Measurements from ENCODE around the gene MINK1. TPM values are rescaled to one million over a fixed set of nuclear protein-coding genes. Genes with fewer than 3 reads are reported as not detected.
"Not testable (repeated sequence)": the region's sequence is repeated elsewhere in the genome, so short reads cannot be mapped to it uniquely, and the experiment has no call there.

MINK1 gene
- total RNA-seq, 2 donors from 2014 or later = 68.6 to 127 TPM

GRCh38 chr17:4901108-4901647 lies 68.0 kb downstream of the MINK1 start:
- Mint-ChIP-seq H3K27ac (no peak overlapping the region), H3K36me3 (ENCODE audit: low read depth) (peaks cover 11% of the 10 kb centered on the region), H3K4me1 (peaks cover 20% of the 10 kb centered on the region), H3K4me3 (peak overlapping the region; percentile 93), H3K27me3 (no peaks in the 10 kb centered on the region), H3K9me3 (no peaks in the 10 kb centered on the region)
- no peak for ATAC-seq (replicated peaks)

GRCh38 chr17:4901648-4902344 lies 68.7 kb downstream of the MINK1 start:
- H3K27me3 Mint-ChIP-seq = no peaks in the 10 kb centered on the region
- H3K36me3 Mint-ChIP-seq (ENCODE audit: low read depth) = peaks cover 9% of the 10 kb centered on the region
- peak overlapping the region; percentile 66 for H3K4me3 Mint-ChIP-seq
- H3K9me3 Mint-ChIP-seq = no peaks in the 10 kb centered on the region
- no peak overlapping the region for H3K27ac Mint-ChIP-seq
- no peak for ATAC-seq (replicated peaks)
- H3K4me1 Mint-ChIP-seq = peaks cover 20% of the 10 kb centered on the region

GRCh38 chr17:4902540-4902939 lies 69.4 kb downstream of the MINK1 start:
- Mint-ChIP-seq H3K4me3 (peak overlapping the region; percentile 66), H3K27ac (peak overlapping the region; percentile 62), H3K36me3 (ENCODE audit: low read depth) (peaks cover 9% of the 10 kb centered on the region), H3K4me1 (peaks cover 20% of the 10 kb centered on the region), H3K9me3 (no peaks in the 10 kb centered on the region), H3K27me3 (no peaks in the 10 kb centered on the region)
- no peak for ATAC-seq (replicated peaks)

GRCh38 chr17:4903051-4903818 lies 70.1 kb downstream of the MINK1 start, which contains the start of gene CHRNE:
Gene CHRNE (minus strand): TSS chr17:4903098. CDS start chr17:4903063, 35 bp downstream.
- H3K4me3 Mint-ChIP-seq = peak within 1 kb of the TSS; percentile 66
- H3K27me3 Mint-ChIP-seq = no peaks in the 10 kb centered on the region
- peaks cover 18% of the 10 kb centered on the region for H3K4me1 Mint-ChIP-seq
- peak; percentile 77 for ATAC-seq (replicated peaks)
- peak within 1 kb of the TSS; percentile 62 for H3K27ac Mint-ChIP-seq
- H3K9me3 Mint-ChIP-seq = no peaks in the 10 kb centered on the region
- H3K36me3 Mint-ChIP-seq (ENCODE audit: low read depth) = peaks cover 9% of the 10 kb centered on the region

GRCh38 chr17:4906642-4907041 lies 73.5 kb downstream of the MINK1 start:
- not testable (repeated sequence) for H3K27me3 Mint-ChIP-seq; ATAC-seq (replicated peaks); H3K4me3 Mint-ChIP-seq; H3K9me3 Mint-ChIP-seq; H3K36me3 Mint-ChIP-seq (ENCODE audit: low read depth); H3K27ac Mint-ChIP-seq
- peaks cover 14% of the 10 kb centered on the region for H3K4me1 Mint-ChIP-seq

GRCh38 chr17:4908301-4908700 lies 75.2 kb downstream of the MINK1 start:
- Mint-ChIP-seq H3K27ac (no peak overlapping the region), H3K9me3 (no peaks in the 10 kb centered on the region), H3K27me3 (no peaks in the 10 kb centered on the region), H3K4me1 (peaks cover 6% of the 10 kb centered on the region), H3K4me3 (no peak overlapping the region), H3K36me3 (ENCODE audit: low read depth) (no peaks in the 10 kb centered on the region)
- no peak for ATAC-seq (replicated peaks)

- Mint-ChIP-seq H3K27me3 (no peaks in the 10 kb centered on the region), H3K4me3 (no peak overlapping the region), H3K9me3 (no peaks in the 10 kb centered on the region), H3K36me3 (ENCODE audit: low read depth) (no peaks in the 10 kb centered on the region), H3K27ac (no peak overlapping the region), H3K4me1 (no peaks in the 10 kb centered on the region)
- ATAC-seq (replicated peaks) = peak; percentile 98
Observed at GRCh38 chr17:4908711-4909496, 75.8 kb downstream of the MINK1 start.

- Mint-ChIP-seq H3K27me3 (no peaks in the 10 kb centered on the region), H3K4me1 (no peaks in the 10 kb centered on the region), H3K36me3 (ENCODE audit: low read depth) (no peaks in the 10 kb centered on the region), H3K27ac (no peak overlapping the region), H3K9me3 (no peaks in the 10 kb centered on the region), H3K4me3 (no peak overlapping the region)
- no peak for ATAC-seq (replicated peaks)
Observed at GRCh38 chr17:4913994-4914393, 80.9 kb downstream of the MINK1 start.

- H3K27ac Mint-ChIP-seq; H3K36me3 Mint-ChIP-seq (ENCODE audit: low read depth); H3K27me3 Mint-ChIP-seq; H3K4me3 Mint-ChIP-seq; ATAC-seq (replicated peaks); H3K9me3 Mint-ChIP-seq; H3K4me1 Mint-ChIP-seq: not testable (repeated sequence)
Observed at GRCh38 chr17:4914551-4914950, 81.4 kb downstream of the MINK1 start.

- H3K9me3 Mint-ChIP-seq = no peaks in the 10 kb centered on the region
- ATAC-seq (replicated peaks) = no peak
- H3K27me3 Mint-ChIP-seq = no peaks in the 10 kb centered on the region
- no peak overlapping the region for H3K27ac Mint-ChIP-seq
- no peaks in the 10 kb centered on the region for H3K36me3 Mint-ChIP-seq (ENCODE audit: low read depth)
- H3K4me3 Mint-ChIP-seq = no peak overlapping the region
- H3K4me1 Mint-ChIP-seq = peaks cover 4% of the 10 kb centered on the region
Observed at GRCh38 chr17:4919511-4920047, 86.4 kb downstream of the MINK1 start.

- ATAC-seq (replicated peaks) = no peak
- Mint-ChIP-seq H3K36me3 (ENCODE audit: low read depth) (no peaks in the 10 kb centered on the region), H3K9me3 (no peaks in the 10 kb centered on the region), H3K4me1 (peaks cover 4% of the 10 kb centered on the region), H3K27ac (no peak overlapping the region), H3K4me3 (no peak overlapping the region), H3K27me3 (no peaks in the 10 kb centered on the region)
Observed at GRCh38 chr17:4920351-4921048, 87.4 kb downstream of the MINK1 start.

GRCh38 chr17:4921320-4921719 lies 88.2 kb downstream of the MINK1 start:
- no peak overlapping the region for H3K4me3 Mint-ChIP-seq
- no peak for ATAC-seq (replicated peaks)
- no peaks in the 10 kb centered on the region for H3K36me3 Mint-ChIP-seq (ENCODE audit: low read depth)
- no peaks in the 10 kb centered on the region for H3K9me3 Mint-ChIP-seq
- no peaks in the 10 kb centered on the region for H3K27me3 Mint-ChIP-seq
- no peak overlapping the region for H3K27ac Mint-ChIP-seq
- H3K4me1 Mint-ChIP-seq = peaks cover 4% of the 10 kb centered on the region

GRCh38 chr17:4926577-4927335 lies 93.6 kb downstream of the MINK1 start:
- H3K27ac Mint-ChIP-seq, H3K27me3 Mint-ChIP-seq, H3K4me1 Mint-ChIP-seq, H3K9me3 Mint-ChIP-seq: not testable (repeated sequence)
- Mint-ChIP-seq H3K36me3 (ENCODE audit: low read depth) (peaks cover 18% of the 10 kb centered on the region), H3K4me3 (peak overlapping the region; percentile 15)
- peak; percentile 63 for ATAC-seq (replicated peaks)

Measured in activated T-helper 17 cell treated with anti-CD3 and anti-CD28 coated beads, Interleukin-2, amount 50 U/mL, for 72 hours (primary cell).